ENCODE data around the gene LRRC14B. TPM values are rescaled to one million over a fixed set of nuclear protein-coding genes. Genes with fewer than 3 reads are reported as not detected.
"Not testable (repeated sequence)": the region's sequence is repeated elsewhere in the genome, so short reads cannot be mapped to it uniquely, and the experiment has no call there.

Gene LRRC14B
- total RNA-seq, 4 donors from 2014 or later: not detected

- no peak for DNase-seq
- Histone ChIP-seq H3K27me3 (no peaks in the 10 kb centered on the region), H3K36me3 (peaks cover 0 to 13% (median 0%) of the 10 kb centered on the region in 3 donors), H3K27ac (peak overlapping the region; percentile 95), H3K4me1 (peaks cover 0 to 28% (median 5%) of the 10 kb centered on the region in 4 donors), H3K4me3 (peak overlapping the region; percentile 79 to 97 (median 88)), H3K9me3 (no peaks in the 10 kb centered on the region)
- no peak for TF ChIP-seq POLR2A (IDR thresholded peaks at IDR 0.05)
- TF ChIP-seq CTCF (IDR thresholded peaks at IDR 0.05): no peak
These were observed 28.7 kb downstream of the LRRC14B start for GRCh38 chr5:219991-220390.

- H3K27ac ChIP-seq, H3K4me3 ChIP-seq, H3K9me3 ChIP-seq, H3K27me3 ChIP-seq, DNase-seq: not testable (repeated sequence)
- Histone ChIP-seq H3K4me1 (peaks cover 0 to 20% (median 5%) of the 10 kb centered on the region in 4 donors), H3K36me3 (peaks cover 0 to 43% (median 0%) of the 10 kb centered on the region in 3 donors)
These were observed 31.8 kb downstream of the LRRC14B start for GRCh38 chr5:222951-223715.

GRCh38 chr5:223791-224190 is 32.5 kb downstream of the LRRC14B start:
- no peak for DNase-seq
- peaks cover 0 to 50% (median 0%) of the 10 kb centered on the region in 3 donors for H3K36me3 ChIP-seq
- no peak overlapping the region for H3K27ac ChIP-seq
- no peak overlapping the region for H3K4me3 ChIP-seq
- no peaks in the 10 kb centered on the region for H3K27me3 ChIP-seq
- H3K4me1 ChIP-seq: peaks cover 0 to 20% (median 5%) of the 10 kb centered on the region in 4 donors
- H3K9me3 ChIP-seq: no peaks in the 10 kb centered on the region
- no peak for TF ChIP-seq CTCF (IDR thresholded peaks at IDR 0.05)
- no peak for TF ChIP-seq POLR2A (IDR thresholded peaks at IDR 0.05)

GRCh38 chr5:225334-225733 is 34.0 kb downstream of the LRRC14B start:
- TF ChIP-seq POLR2A (IDR thresholded peaks at IDR 0.05): no peak
- no peak for TF ChIP-seq CTCF (IDR thresholded peaks at IDR 0.05)
- H3K9me3 ChIP-seq: no peaks in the 10 kb centered on the region
- peaks cover 0 to 65% (median 3%) of the 10 kb centered on the region in 3 donors for H3K36me3 ChIP-seq
- no peaks in the 10 kb centered on the region for H3K27me3 ChIP-seq
- no peak overlapping the region for H3K27ac ChIP-seq
- DNase-seq: no peak
- no peak overlapping the region for H3K4me3 ChIP-seq
- peaks cover 0 to 20% (median 4%) of the 10 kb centered on the region in 4 donors for H3K4me1 ChIP-seq

- peaks cover 0 to 81% (median 3%) of the 10 kb centered on the region in 3 donors for H3K36me3 ChIP-seq
- not testable (repeated sequence) for H3K4me3 ChIP-seq, H3K27ac ChIP-seq, H3K4me1 ChIP-seq, H3K9me3 ChIP-seq, H3K27me3 ChIP-seq, DNase-seq
These were observed 36.1 kb downstream of the LRRC14B start for GRCh38 chr5:227375-227774.

- no peak overlapping the region for H3K27ac ChIP-seq
- TF ChIP-seq CTCF (IDR thresholded peaks at IDR 0.05) (no peak), POLR2A (IDR thresholded peaks at IDR 0.05) (no peak)
- no peaks in the 10 kb centered on the region for H3K9me3 ChIP-seq
- H3K36me3 ChIP-seq: peaks cover 0 to 94% (median 3%) of the 10 kb centered on the region in 3 donors
- no peak overlapping the region for H3K4me3 ChIP-seq
- H3K4me1 ChIP-seq: no peaks in the 10 kb centered on the region
- DNase-seq: no peak
- no peaks in the 10 kb centered on the region for H3K27me3 ChIP-seq
These were observed 37.6 kb downstream of the LRRC14B start for GRCh38 chr5:228886-229285.

Data from Peyer's patch (tissue), 4 donors.